ENCODE data around the gene AP1B1. TPM values are rescaled to one million over a fixed set of nuclear protein-coding genes. Genes with fewer than 3 reads are reported as not detected.

Gene AP1B1
- total RNA-seq, 1 experiment from 2014 or later, result 77.9 TPM

- no peak overlapping the region for H3K27ac Mint-ChIP-seq
- no peak overlapping the region for H3K4me3 Mint-ChIP-seq
- no peaks in the 10 kb centered on the region for H3K4me1 Mint-ChIP-seq
- H3K27me3 Mint-ChIP-seq (ENCODE audit: low read depth), result no peaks in the 10 kb centered on the region
- peaks cover 97% of the 10 kb centered on the region for H3K36me3 Mint-ChIP-seq
- TF ChIP-seq ZNF281 (CRISPR knock-in tag; IDR thresholded peaks at IDR 0.05) (no peak), ZNF396 (CRISPR knock-in tag; IDR thresholded peaks at IDR 0.05; ENCODE audit: borderline replicate concordance) (no peak), EMX1 (CRISPR knock-in tag; IDR thresholded peaks at IDR 0.05) (no peak)
- ATAC-seq, result no peak
- H3K9me3 Mint-ChIP-seq, result no peaks in the 10 kb centered on the region
- no peak for DNase-seq (ENCODE audit: low spot score)
- ChIA-PET CTCF (interaction anchor here (0.7 kb wide), 1 partner anchor 9 kb away, joined by 4 read pairs; no protein-coding TSS in a partner anchor), POLR2A (no interaction called here)
Measured at GRCh38 chr22:29292379-29292778, 96.0 kb downstream of the AP1B1 start.

GRCh38 chr22:29291215-29291614 lies 97.2 kb downstream of the AP1B1 start:
- H3K4me1 Mint-ChIP-seq, result no peaks in the 10 kb centered on the region
- H3K27ac Mint-ChIP-seq, result no peak overlapping the region; the same call in 1 of the 2 replicates
- ATAC-seq (peak; percentile 40; the same call in 1 of the 2 replicates), DNase-seq (ENCODE audit: low spot score) (no peak)
- POLR2A ChIA-PET, result no interaction called here
- H3K27me3 Mint-ChIP-seq (ENCODE audit: low read depth), result no peaks in the 10 kb centered on the region
- H3K36me3 Mint-ChIP-seq, result peaks cover 97% of the 10 kb centered on the region
- H3K4me3 Mint-ChIP-seq, result no peak overlapping the region
- no peaks in the 10 kb centered on the region for H3K9me3 Mint-ChIP-seq
- TF ChIP-seq ZNF671 (CRISPR knock-in tag; IDR thresholded peaks at IDR 0.05) (no peak), ELF4 (CRISPR knock-in tag; IDR thresholded peaks at IDR 0.05; ENCODE audit: low read depth) (no peak), ATF3 (CRISPR knock-in tag; conservative IDR thresholded peaks at IDR 0.05) (no peak), RELA (CRISPR knock-in tag; IDR thresholded peaks at IDR 0.05; ENCODE audit: borderline replicate concordance) (no peak), PREB (CRISPR knock-in tag; IDR thresholded peaks at IDR 0.05; ENCODE audit: borderline replicate concordance) (no peak), FOXP4 (CRISPR knock-in tag; IDR thresholded peaks at IDR 0.05) (no peak), IRF2 (CRISPR knock-in tag; IDR thresholded peaks at IDR 0.05; ENCODE audit: borderline replicate concordance, low read depth) (no peak), EMX1 (CRISPR knock-in tag; IDR thresholded peaks at IDR 0.05) (no peak), ESRRA (CRISPR knock-in tag; IDR thresholded peaks at IDR 0.05; ENCODE audit: borderline replicate concordance) (no peak), SMAD4 (CRISPR knock-in tag; IDR thresholded peaks at IDR 0.05) (no peak), TEAD4 (CRISPR knock-in tag; IDR thresholded peaks at IDR 0.05) (no peak)
- CTCF ChIA-PET, result interaction anchor here (0.5 to 1.1 kb wide), 2 partner anchors 10 to 22 kb away, joined by 3 to 5 read pairs; no protein-coding TSS in a partner anchor

GRCh38 chr22:29290061-29290460 lies 98.3 kb downstream of the AP1B1 start:
- Mint-ChIP-seq H3K4me3 (no peak overlapping the region), H3K9me3 (no peaks in the 10 kb centered on the region), H3K36me3 (peaks cover 95% of the 10 kb centered on the region), H3K27ac (no peak overlapping the region), H3K4me1 (no peaks in the 10 kb centered on the region), H3K27me3 (ENCODE audit: low read depth) (no peaks in the 10 kb centered on the region)
- no peak for ATAC-seq
- ChIA-PET POLR2A (no interaction called here), CTCF (interaction anchor here (1.1 kb wide), 1 partner anchor 23 kb away, joined by 3 read pairs; no protein-coding TSS in a partner anchor)
- DNase-seq (ENCODE audit: low spot score), result no peak
- no peak for TF ChIP-seq USF2 (CRISPR knock-in tag; IDR thresholded peaks at IDR 0.05)
- no peak for TF ChIP-seq SMAD3 (CRISPR knock-in tag; IDR thresholded peaks at IDR 0.05; ENCODE audit: borderline replicate concordance)
- TF ChIP-seq ARID4B (CRISPR knock-in tag; IDR thresholded peaks at IDR 0.05; ENCODE audit: borderline replicate concordance), result no peak
- TF ChIP-seq FOXP1 (CRISPR knock-in tag; IDR thresholded peaks at IDR 0.05; ENCODE audit: borderline replicate concordance), result no peak
- TF ChIP-seq TCF7 (CRISPR knock-in tag; IDR thresholded peaks at IDR 0.05; ENCODE audit: low read depth), result no peak
- no peak for TF ChIP-seq ZNF263 (CRISPR knock-in tag; IDR thresholded peaks at IDR 0.05; ENCODE audit: low read depth)
